HG03439 (cell line): ENCODE results near the gene PDIA6.
"Not testable (repeated sequence)": the region's sequence is repeated elsewhere in the genome, so short reads cannot be mapped to it uniquely, and the experiment has no call there.

Experiments
- ATAC-seq: cut with Tn5 transposase; IDR thresholded peaks from one replicate; pipeline ENCODE4 v1.9.1; 2021; ENCODE audit warnings: mild to moderate bottlenecking, moderate library complexity; ENCODE audit not compliant: unreplicated experiment

Gene PDIA6

DNA sequence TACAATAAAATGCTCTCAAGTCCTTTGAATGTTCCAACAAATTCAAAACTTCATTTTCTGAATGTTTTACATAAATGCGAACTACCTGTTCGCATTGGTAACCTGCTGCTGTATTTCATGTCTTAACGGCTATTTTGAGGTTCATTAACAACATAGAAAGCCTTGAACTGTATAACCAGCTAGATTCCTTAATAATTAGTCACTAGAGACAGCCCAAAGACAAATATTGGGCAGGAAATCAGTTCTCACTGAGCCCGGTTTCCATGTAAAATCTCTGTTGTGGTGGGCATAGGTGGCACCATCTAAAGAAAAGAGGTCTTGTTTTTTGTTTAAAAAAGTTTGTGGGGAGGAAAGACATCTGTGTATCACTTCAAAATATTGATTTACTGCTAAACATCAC is 29.2 kb downstream of the PDIA6 start:
- ATAC-seq = no peak

DNA sequence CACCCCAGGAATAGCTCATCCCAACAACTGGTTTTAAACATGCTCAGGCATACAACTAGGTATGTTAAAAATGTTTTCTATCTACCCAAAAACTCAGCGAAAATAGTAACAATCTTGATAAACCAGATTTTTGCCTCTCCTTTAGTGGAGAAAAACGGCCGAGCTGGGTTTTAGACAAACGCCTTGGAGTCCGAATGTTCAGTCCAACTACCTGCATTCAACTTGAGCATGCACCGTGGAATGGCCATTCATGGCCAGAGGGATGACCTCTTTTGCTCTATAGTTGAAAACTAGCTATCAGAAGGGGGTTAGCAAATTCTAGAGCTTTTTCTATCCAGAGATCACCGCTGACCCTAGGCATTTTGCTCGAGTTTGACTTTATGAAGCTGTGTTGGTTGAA is 30.8 kb downstream of the PDIA6 start:
- ATAC-seq = no peak

GRCh38 chr2:10780821-10781220 is 31.8 kb downstream of the PDIA6 start:
- ATAC-seq = not testable (repeated sequence)

- no peak for ATAC-seq
Observed at GRCh38 chr2:10780491-10780820, 32.1 kb downstream of the PDIA6 start.

DNA sequence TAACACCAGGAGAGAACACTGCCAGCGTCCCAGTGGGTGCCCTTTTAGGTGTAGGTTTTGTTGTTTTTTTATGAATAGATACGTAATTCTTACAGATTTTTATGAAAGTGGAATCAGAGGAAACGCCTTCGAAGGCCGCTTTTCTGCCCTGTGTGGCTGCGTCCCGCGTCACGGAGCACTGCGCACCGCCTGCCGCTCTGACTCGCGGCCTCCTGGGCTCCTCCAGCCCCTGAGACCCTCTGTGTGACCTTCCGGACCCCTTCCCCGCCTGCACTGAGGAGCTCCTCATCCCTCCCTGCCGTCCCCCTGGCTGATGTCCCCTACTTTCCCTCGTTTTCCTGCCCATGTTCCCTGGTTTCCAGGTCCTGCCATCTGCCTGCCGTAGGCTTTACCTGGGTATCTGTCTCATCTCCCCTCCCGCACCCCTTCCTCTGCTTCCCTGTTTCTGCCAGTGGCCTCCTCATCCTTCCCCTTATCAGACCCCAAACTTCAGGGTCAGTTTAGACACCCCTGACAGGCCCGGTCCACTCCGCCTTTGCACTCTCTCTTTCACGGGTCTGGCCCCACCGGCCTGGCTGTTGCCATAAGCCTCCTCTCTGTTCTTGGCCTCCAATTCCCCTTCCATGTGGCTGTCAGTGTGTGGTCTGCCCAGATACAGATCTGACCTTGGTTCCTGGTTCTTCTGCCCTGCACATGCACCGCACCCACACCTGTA is 32.7 kb downstream of the PDIA6 start:
- no peak for ATAC-seq

GRCh38 chr2:10778724-10779115 is 33.9 kb downstream of the PDIA6 start:
- no peak for ATAC-seq

DNA sequence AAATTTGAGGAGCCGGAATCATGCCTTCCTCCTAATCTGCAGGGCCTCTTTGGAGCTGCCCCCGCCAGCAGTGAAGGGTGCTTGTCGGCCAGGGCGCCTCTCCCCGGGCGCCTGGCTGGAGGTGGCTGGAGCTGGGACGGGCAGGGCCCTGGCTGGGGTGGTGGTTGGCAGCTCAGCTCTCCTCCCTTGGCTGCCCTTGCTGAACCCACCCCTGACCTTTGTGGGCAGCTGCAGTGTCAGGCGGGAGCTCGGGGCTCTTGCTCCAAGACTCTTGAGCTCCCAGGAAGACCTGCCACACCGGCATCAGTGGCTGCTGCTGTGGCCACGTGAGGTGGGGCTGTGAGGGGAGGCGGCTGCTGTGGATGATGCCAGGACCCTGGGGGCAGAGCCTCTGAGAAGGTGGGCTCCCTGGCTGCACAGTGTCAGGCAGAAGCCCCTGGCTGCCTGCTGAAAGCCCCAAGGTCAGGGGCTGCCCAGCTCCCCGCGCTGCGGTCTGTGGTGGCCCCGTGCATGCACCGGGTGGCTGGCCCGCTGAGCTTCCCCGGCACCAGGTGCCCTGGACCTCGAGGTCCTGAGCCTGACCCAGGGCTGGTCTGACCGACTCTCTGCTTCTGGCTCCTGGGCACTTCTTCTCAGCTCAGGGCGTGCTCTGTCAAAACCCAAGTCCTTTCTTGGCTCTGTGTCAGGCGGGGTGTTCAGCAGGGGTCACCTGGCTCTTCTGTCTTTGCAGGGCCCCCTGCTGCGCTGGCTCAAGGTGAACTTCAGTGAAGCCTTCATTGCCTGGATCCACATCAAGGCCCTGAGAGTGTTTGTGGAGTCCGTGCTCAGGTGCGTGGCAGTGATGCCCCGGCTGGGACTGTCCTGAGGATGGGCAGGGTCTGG is 34.5 kb downstream of the PDIA6 start:
- ATAC-seq = no peak

DNA sequence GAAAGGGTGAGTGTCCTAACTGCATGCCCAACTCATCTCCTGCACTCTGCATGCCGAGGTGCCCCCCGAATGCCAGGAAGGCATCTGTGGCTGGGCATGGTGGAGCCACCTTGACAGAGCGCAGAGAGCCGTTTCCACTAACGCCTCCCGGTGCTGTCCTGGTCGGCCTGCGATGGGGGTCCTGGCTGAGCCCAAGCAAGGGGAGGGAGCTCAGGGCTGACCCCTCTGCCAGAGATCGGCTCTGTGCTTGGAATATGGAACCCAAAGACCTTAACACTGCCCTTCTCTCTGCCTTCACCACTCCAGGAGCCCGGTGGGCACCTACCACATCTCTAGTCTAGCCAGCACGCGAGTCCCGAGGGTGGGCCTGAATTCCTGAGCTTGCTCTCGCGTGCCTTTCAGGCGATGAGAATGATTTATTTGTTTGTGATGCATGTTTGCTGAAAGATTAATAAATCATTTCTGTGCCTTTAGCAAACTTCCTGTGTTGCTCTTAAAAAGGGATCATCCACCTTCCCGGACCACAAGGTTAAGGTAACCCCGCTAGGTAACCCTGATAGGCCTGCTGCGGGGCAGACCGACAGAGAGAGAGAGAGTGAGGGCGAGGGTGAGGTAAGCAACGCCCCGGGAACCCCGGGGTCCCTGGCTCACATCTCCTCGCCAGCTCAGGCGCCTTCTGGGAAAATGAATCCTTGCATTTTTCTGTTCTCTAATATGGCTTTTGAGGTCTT is 35.3 kb downstream of the PDIA6 start:
- no peak for ATAC-seq

DNA sequence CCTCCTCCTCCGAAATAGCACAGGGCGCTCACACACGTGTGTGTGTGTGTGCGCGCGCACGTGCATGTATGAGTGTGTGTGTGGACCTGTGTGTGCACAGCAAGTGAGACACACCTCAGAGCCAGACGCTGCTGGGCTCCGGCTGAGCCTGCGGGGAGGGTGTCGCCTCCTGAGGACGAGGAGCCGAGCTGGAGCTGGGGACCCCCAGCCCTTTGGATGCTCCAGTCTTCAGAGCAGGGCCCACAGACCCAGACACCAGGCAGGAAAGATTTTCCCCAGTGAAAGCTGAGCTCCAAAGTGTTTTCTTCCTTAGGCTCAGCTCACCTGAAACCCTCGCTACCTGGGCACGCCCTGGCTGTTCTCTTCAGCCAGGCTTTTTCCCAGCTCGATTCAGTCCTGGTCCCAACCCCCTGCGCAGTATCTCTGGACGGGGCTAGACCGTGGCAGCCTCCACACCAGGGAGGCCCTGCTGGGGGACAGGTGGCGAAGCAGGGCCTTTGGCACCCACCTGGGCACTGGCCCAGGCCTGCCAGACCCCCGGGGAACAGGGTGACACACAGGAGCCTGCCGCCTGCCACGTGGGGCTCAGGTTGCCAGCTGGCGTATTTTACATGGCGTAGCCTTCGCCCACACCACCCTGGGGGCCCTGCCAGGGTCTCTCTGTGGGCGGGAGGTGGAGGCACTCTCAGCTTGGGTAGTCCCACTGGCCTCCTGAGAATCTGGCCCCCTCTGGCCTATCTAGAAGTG is 36.2 kb downstream of the PDIA6 start:
- no peak for ATAC-seq

- no peak for ATAC-seq
Observed at GRCh38 chr2:10775831-10776230, 36.8 kb downstream of the PDIA6 start.

DNA sequence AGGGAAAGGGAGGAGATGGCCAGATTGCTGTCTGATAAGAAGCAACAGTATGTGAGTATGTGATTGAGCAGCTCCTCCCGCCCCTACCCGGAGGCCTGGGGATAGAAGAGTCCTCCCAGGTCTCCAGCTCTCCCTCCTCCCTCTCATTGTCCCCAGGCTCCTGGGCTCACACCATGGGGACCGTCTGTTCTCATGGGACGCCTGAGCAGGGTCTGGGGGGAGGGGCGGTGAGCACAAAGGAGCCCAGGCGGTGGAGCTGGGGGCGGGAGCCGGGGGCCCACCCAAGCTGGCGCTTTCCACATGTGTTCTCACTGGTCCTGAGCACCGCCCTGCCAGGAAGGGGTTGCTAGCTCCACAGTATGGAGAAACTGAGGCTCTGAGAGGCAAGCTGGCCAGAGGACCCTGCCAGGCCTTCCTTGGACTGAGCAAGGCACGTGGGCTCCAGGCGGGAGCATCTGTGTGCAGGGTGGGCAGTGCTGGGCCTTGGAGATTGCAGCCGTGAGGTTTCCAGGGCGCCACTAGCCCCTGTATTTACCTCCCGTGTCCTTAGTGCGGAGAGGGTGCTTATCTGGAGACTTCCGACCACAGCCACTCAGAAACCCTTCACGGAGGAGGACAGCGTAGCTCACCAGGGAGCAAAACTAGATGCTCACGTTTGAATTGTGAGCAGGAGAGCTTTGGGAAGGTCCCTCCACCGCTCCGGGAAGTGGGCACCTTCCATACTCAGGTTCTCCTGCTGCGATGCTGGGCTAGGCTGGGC is 37.4 kb downstream of the PDIA6 start:
- ATAC-seq = no peak

- ATAC-seq = no peak
Observed at GRCh38 chr2:10774394-10774793, 38.2 kb downstream of the PDIA6 start.

DNA sequence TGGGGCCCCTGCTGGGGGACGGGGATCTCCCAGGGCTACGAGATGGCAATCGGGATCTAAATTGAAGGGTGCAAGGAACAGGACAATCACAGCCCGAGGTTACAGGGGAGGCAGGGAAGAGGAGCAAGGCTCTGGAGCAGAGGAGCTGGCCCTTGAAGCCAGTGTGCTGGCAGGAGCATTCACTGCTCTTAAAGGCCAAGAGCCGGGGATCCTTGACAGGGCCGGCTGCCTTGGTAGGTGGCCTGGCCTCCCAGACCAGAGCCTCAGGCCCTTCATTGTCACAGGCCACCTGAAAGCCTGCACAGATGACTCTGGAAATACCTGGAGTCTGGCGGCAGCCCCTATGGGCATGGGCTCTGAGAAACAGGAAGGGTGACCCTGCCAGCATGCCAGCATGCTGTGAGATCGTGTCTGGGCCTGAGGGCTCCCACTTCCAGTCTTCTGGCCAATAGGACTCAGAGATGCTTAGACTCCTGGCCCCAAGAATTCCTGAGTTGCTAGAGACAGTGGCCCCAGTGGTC is 38.7 kb downstream of the PDIA6 start:
- no peak for ATAC-seq

DNA sequence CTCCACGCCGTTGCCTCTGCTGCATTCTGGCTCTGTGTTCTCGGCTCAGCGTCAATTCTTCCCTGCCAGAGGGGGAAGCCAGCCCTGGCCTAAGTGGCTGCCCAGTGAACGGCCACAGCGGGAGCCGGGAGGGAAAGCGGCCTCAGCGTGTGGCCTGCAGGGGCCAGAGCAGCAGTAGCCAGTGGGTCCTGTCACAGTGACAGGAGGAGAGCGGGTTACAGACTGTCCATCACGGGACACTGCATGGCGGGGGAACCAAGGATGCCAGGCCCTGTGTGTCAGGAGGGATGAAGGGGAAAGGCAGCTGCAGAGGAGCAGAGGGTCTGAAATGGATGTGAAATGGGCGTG is 39.7 kb downstream of the PDIA6 start:
- ATAC-seq = no peak

DNA sequence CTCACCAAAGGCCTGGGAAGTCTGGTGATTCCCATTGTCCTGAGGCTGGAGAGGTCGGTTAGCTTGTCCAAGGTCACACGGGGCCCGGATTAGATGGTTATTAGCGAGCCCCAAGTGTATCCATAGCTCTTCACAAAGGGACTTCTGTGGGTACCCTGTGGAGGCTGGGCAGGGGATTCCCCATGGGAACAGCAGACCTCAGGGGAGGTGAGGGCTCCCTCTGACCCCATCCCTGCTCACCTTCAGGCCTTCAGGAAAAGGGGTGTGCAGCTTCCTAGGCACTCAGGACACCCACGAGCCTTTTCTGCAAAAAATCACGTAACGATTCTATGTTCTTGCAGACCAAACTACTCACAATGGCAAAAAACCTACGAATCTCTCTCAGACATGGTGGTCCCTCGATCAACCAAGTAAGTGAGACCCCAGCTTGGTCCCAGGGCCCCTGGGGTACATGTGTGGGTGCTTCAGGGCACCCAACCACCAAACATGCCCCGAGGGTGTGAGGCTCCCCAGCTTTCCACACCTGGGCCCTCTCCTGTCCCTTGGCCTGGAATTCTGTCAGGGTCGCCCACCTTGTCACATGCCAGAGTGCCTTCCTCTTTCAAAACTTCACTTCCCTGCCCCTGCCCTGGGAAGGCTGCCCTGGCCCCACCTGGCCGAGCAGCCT is 40.3 kb downstream of the PDIA6 start:
- ATAC-seq = no peak

DNA sequence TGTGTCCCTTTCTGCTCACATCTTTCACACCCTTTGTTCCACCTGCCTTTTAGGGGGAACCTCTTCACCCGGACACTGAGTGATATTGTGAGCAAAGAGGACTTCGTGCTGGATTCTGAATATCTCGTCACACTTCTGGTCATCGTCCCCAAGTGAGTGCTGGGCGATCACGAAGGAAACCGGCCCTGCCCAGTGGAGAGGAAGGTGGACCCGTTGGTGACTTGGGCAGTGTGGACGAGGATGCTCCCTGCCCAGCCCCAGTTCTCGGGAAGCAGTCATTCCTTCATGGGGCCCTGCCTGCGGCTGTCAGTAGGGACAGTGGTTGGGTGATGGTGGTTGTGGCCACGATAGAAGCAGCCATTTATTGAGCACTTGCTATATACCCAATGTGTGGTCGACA is 40.8 kb downstream of the PDIA6 start:
- ATAC-seq = no peak

GRCh38 chr2:10770956-10771750 is 41.4 kb downstream of the PDIA6 start:
- no peak for ATAC-seq

- no peak for ATAC-seq
Observed at GRCh38 chr2:10768063-10768507, 44.5 kb downstream of the PDIA6 start.

GRCh38 chr2:10765914-10766313 is 46.7 kb downstream of the PDIA6 start:
- no peak for ATAC-seq
